Activated CD8-positive, alpha-beta T cell treated with anti-CD3 and anti-CD28 coated beads for 36 hours (primary cell): ENCODE measurements around the gene NR2E1. TPM values are rescaled to one million over a fixed set of nuclear protein-coding genes. Genes with fewer than 3 reads are reported as not detected.

Experiments
- ATAC-seq: fragments of 200-7000 bp; cut with Tn5 transposase; one replicate; pipeline ENCODE4 v1.10.0; 2021; ENCODE audit warnings: mild to moderate bottlenecking, moderate library complexity
- CTCF ChIA-PET: fragments of 350-600 bp; sonication (Branson Sonifier 250); formaldehyde crosslinking; loops from one replicate; lab custom pipeline; 2021; ENCODE audit warnings: antibody characterized with exemption; lab: Charles Lee
- POLR2A ChIA-PET: fragments of 350-600 bp; sonication (Branson Sonifier 250); formaldehyde crosslinking; loops from one replicate; lab custom pipeline; 2021; ENCODE audit warnings: antibody characterized with exemption; lab: Charles Lee
- DNase-seq: peaks from one replicate; pipeline ENCODE4 v3.0.0-alpha.2; 2020
- H3K27ac Mint-ChIP-seq: one replicate; pipeline ENCODE4 v1.8.0; 2021; ENCODE audit warnings: mild to moderate bottlenecking, mixed read lengths
- H3K27me3 Mint-ChIP-seq: one replicate; pipeline ENCODE4 v1.8.0; 2021; ENCODE audit warnings: mixed read lengths
- H3K36me3 Mint-ChIP-seq: one replicate; pipeline ENCODE4 v1.8.0; 2021; ENCODE audit warnings: low read depth, mixed read lengths
- H3K4me1 Mint-ChIP-seq: one replicate; pipeline ENCODE4 v1.8.0; 2021; ENCODE audit warnings: low read depth, mixed read lengths
- H3K4me3 Mint-ChIP-seq: one replicate; pipeline ENCODE4 v1.8.0; 2021; ENCODE audit warnings: mild to moderate bottlenecking, moderate library complexity, mixed read lengths
- H3K9me3 Mint-ChIP-seq: one replicate; pipeline ENCODE4 v1.8.0; 2021; ENCODE audit warnings: mixed read lengths
- CTCF ChIP-seq: fragments of 200-600 bp; IDR thresholded peaks from one replicate; pipeline ENCODE4 v1.8.0; 2022; ENCODE audit warnings: antibody characterized with exemption, mild to moderate bottlenecking
- intact Hi-C: fragments of 100-400 bp; cut with micrococcal nuclease; formaldehyde crosslinking; loops from one replicate; pipeline ENCODE4 v1.10.0; 2022
- total RNA-seq, 2 experiments: library from RNA; stranded (reverse); gene quantifications; one replicate each; pipeline ENCODE4 v1.2.3, GENCODE V29; 2021

The NR2E1 gene
- total RNA-seq, 2 experiments from 2014 or later: not detected

GRCh38 chr6:108211671-108212070 is 45.8 kb downstream of the NR2E1 start:
- intact Hi-C loops: no loop called here
- no peak for ATAC-seq
- CTCF ChIA-PET: no interaction called here
- Mint-ChIP-seq H3K9me3 (no peaks in the 10 kb centered on the region), H3K27me3 (no peaks in the 10 kb centered on the region), H3K27ac (no peak overlapping the region), H3K4me1 (no peaks in the 10 kb centered on the region), H3K4me3 (no peak overlapping the region), H3K36me3 (peaks cover 10% of the 10 kb centered on the region)
- no peak for TF ChIP-seq CTCF
- DNase-seq: no peak
- POLR2A ChIA-PET: no interaction called here

DNA sequence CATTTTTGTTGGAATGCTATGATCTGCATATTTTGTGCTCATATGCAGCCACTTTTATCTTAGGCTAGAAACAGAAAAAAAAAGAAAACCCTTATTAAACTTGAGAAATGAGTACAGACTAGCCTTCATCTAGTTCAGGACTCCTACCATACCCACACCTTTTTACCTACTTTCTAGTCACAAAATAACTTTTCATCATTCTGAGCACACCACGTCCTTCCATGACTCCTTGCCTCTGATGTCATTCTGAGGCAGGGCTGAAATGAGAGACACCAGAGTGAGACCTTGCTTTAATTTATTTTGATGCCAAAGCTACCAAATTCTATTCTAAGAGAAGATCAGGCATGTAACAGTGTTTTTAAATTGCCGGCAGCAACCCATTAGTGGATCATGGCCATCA is 56.2 kb downstream of the NR2E1 start:
- DNase-seq (peak; percentile 11), ATAC-seq (peak; percentile 56)
- Mint-ChIP-seq H3K27me3 (no peaks in the 10 kb centered on the region), H3K36me3 (peaks cover 29% of the 10 kb centered on the region), H3K9me3 (no peaks in the 10 kb centered on the region), H3K4me1 (peaks cover 18% of the 10 kb centered on the region), H3K4me3 (no peak overlapping the region), H3K27ac (peak overlapping the region; percentile 62)
- intact Hi-C loops: no loop called here
- ChIA-PET POLR2A (no interaction called here), CTCF (interaction anchor here (2.3 kb wide), 1 partner anchor 11 kb away, joined by 5 read pairs; no protein-coding TSS in a partner anchor)
- no peak for TF ChIP-seq CTCF

GRCh38 chr6:108222504-108222903 is 56.7 kb downstream of the NR2E1 start:
- H3K36me3 Mint-ChIP-seq: peaks cover 29% of the 10 kb centered on the region
- ChIA-PET POLR2A (no interaction called here), CTCF (interaction anchor here (0.6 to 2.3 kb wide), 2 partner anchors 11 to 324 kb away, joined by 3 to 5 read pairs; no protein-coding TSS in a partner anchor)
- H3K27me3 Mint-ChIP-seq: no peaks in the 10 kb centered on the region
- H3K9me3 Mint-ChIP-seq: no peaks in the 10 kb centered on the region
- TF ChIP-seq CTCF: no peak
- no peak overlapping the region for H3K4me3 Mint-ChIP-seq
- H3K4me1 Mint-ChIP-seq: peaks cover 22% of the 10 kb centered on the region
- intact Hi-C loops: no loop called here
- peak overlapping the region; percentile 62 for H3K27ac Mint-ChIP-seq
- ATAC-seq: peak; percentile 49
- no peak for DNase-seq

GRCh38 chr6:108227290-108227689 is 61.5 kb downstream of the NR2E1 start:
- Mint-ChIP-seq H3K27ac (no peak overlapping the region), H3K27me3 (no peaks in the 10 kb centered on the region), H3K9me3 (no peaks in the 10 kb centered on the region), H3K4me3 (no peak overlapping the region), H3K36me3 (peaks cover 9% of the 10 kb centered on the region), H3K4me1 (peaks cover 21% of the 10 kb centered on the region)
- ChIA-PET POLR2A (no interaction called here), CTCF (no interaction called here)
- ATAC-seq (no peak), DNase-seq (no peak)
- no peak for TF ChIP-seq CTCF
- intact Hi-C loops: no loop called here

- POLR2A ChIA-PET: no interaction called here
- Mint-ChIP-seq H3K36me3 (peaks cover 7% of the 10 kb centered on the region), H3K27ac (no peak overlapping the region), H3K4me3 (no peak overlapping the region), H3K4me1 (peaks cover 17% of the 10 kb centered on the region), H3K27me3 (no peaks in the 10 kb centered on the region), H3K9me3 (no peaks in the 10 kb centered on the region)
- no peak for TF ChIP-seq CTCF
- ATAC-seq: no peak
- CTCF ChIA-PET: no interaction called here
- DNase-seq: no peak
- intact Hi-C loops: no loop called here
Observed at GRCh38 chr6:108228416-108228815, 62.6 kb downstream of the NR2E1 start.
